Suprapubic skin (tissue), 4 donors: Measurements from ENCODE around the gene FKBP5. TPM values are rescaled to one million over a fixed set of nuclear protein-coding genes. Genes with fewer than 3 reads are reported as not detected.
"Not testable (repeated sequence)": the region's sequence is repeated elsewhere in the genome, so short reads cannot be mapped to it uniquely, and the experiment has no call there.

Source experiments
- DNase-seq, 2 donors: peaks; one replicate each; pipeline ENCODE4 v3.0.0-alpha.2; 2019; ENCODE audit warnings: low spot score in 2 of 2
- H3K27ac ChIP-seq: fragments of 200-600 bp; sonication (generic); one replicate; pipeline ENCODE4 v1.5.1; 2019
- H3K27me3 ChIP-seq: fragments of 200-600 bp; sonication (generic); one replicate; pipeline ENCODE4 v1.5.1; 2019
- H3K36me3 ChIP-seq: fragments of 200-600 bp; sonication (generic); one replicate; pipeline ENCODE4 v1.5.1; 2019
- H3K4me1 ChIP-seq: fragments of 200-600 bp; sonication (generic); one replicate; pipeline ENCODE4 v1.5.1; 2019
- H3K4me3 ChIP-seq: fragments of 200-600 bp; sonication (generic); one replicate; pipeline ENCODE4 v1.5.1; 2019; ENCODE audit warnings: mild to moderate bottlenecking
- H3K9me3 ChIP-seq: fragments of 200-600 bp; sonication (generic); one replicate; pipeline ENCODE4 v1.5.1; 2019
- CTCF ChIP-seq, 2 donors: fragments of 200-600 bp in 1 of 2; fragments of 450-650 bp in 1 of 2; sonication (generic) in 1 of 2; IDR thresholded peaks; one replicate each; pipeline ENCODE4 v1.5.1; 2016 to 2019; ENCODE audit warnings: antibody characterized with exemption in 2 of 2, mild to moderate bottlenecking in 1 of 2, moderate library complexity in 1 of 2
- EP300 ChIP-seq: sonication (generic); formaldehyde crosslinking; IDR thresholded peaks from one replicate; pipeline ENCODE4 v1.6.1; 2017; ENCODE audit warnings: antibody characterized with exemption
- POLR2A ChIP-seq, 2 donors: fragments of 450-650 bp; IDR thresholded peaks; one replicate each; pipeline ENCODE4 v1.6.1; 2017; ENCODE audit warnings: antibody characterized with exemption in 2 of 2, mild to moderate bottlenecking in 2 of 2, moderate library complexity in 2 of 2
- POLR2AphosphoS5 ChIP-seq, 3 donors: sonication (generic); formaldehyde crosslinking; IDR thresholded peaks; one replicate each; pipeline ENCODE4 v1.6.1; 2017; ENCODE audit warnings: antibody characterized with exemption in 3 of 3
- WGBS: methylation state at CpG from one replicate; pipeline ENCODE4 v1.1.5; 2018; 5-methylcytosine and 5-hydroxymethylcytosine counted together
- total RNA-seq, 4 donors: library from RNA; depleted of rRNA; stranded (reverse); fragments of >200 nt; gene quantifications; one replicate each; pipeline ENCODE4 v1.1.0, GENCODE V29; 2016

FKBP5 gene
- total RNA-seq, 4 donors from 2014 or later, result 198 to 321 (median 244) TPM

- H3K9me3 ChIP-seq, result no peaks in the 10 kb centered on the region
- H3K27me3 ChIP-seq, result no peaks in the 10 kb centered on the region
- H3K4me3 ChIP-seq, result no peak overlapping the region
- no peak for DNase-seq
- H3K36me3 ChIP-seq, result no peaks in the 10 kb centered on the region
- no peak overlapping the region for H3K27ac ChIP-seq
- peaks cover 6% of the 10 kb centered on the region for H3K4me1 ChIP-seq
- TF ChIP-seq POLR2A (IDR thresholded peaks at IDR 0.05) (no peak), CTCF (IDR thresholded peaks at IDR 0.05) (no peak), EP300 (no peak), POLR2AphosphoS5 (IDR thresholded peaks at IDR 0.05) (no peak)
Observed at GRCh38 chr6:35708585-35708984, 19.9 kb upstream of the FKBP5 start.

- Histone ChIP-seq H3K27me3 (no peaks in the 10 kb centered on the region), H3K27ac (no peak overlapping the region), H3K36me3 (no peaks in the 10 kb centered on the region), H3K4me1 (peaks cover 6% of the 10 kb centered on the region), H3K4me3 (no peak overlapping the region), H3K9me3 (no peaks in the 10 kb centered on the region)
- DNase-seq, result no peak
- 80% methylated on average over 4 of the region's 4 CpGs for WGBS
- TF ChIP-seq POLR2AphosphoS5 (IDR thresholded peaks at IDR 0.05) (no peak), CTCF (IDR thresholded peaks at IDR 0.05) (no peak), EP300 (no peak), POLR2A (IDR thresholded peaks at IDR 0.05) (no peak)
Observed at GRCh38 chr6:35707714-35708407, 19.1 kb upstream of the FKBP5 start.

- H3K9me3 ChIP-seq, result no peaks in the 10 kb centered on the region
- H3K27ac ChIP-seq, result no peak overlapping the region
- H3K36me3 ChIP-seq, result no peaks in the 10 kb centered on the region
- peaks cover 6% of the 10 kb centered on the region for H3K4me1 ChIP-seq
- DNase-seq, result no peak
- 52% methylated on average over 3 of the region's 3 CpGs for WGBS
- no peaks in the 10 kb centered on the region for H3K27me3 ChIP-seq
- TF ChIP-seq CTCF (IDR thresholded peaks at IDR 0.05) (no peak), POLR2A (IDR thresholded peaks at IDR 0.05) (no peak), EP300 (no peak), POLR2AphosphoS5 (IDR thresholded peaks at IDR 0.05) (no peak)
- H3K4me3 ChIP-seq, result no peak overlapping the region
Observed at GRCh38 chr6:35706468-35706867, 17.8 kb upstream of the FKBP5 start.

- TF ChIP-seq EP300 (no peak), CTCF (IDR thresholded peaks at IDR 0.05) (no peak), POLR2A (IDR thresholded peaks at IDR 0.05) (no peak), POLR2AphosphoS5 (IDR thresholded peaks at IDR 0.05) (no peak)
- H3K27me3 ChIP-seq, result no peaks in the 10 kb centered on the region
- DNase-seq, result no peak
Observed at GRCh38 chr6:35703554-35703953, 14.8 kb upstream of the FKBP5 start.

GRCh38 chr6:35698858-35699257, 10.1 kb upstream of the FKBP5 start:
- TF ChIP-seq EP300 (no peak), POLR2AphosphoS5 (IDR thresholded peaks at IDR 0.05) (no peak), CTCF (IDR thresholded peaks at IDR 0.05) (no peak), POLR2A (IDR thresholded peaks at IDR 0.05) (no peak)

More at GRCh38 chr6:35703554-35703953, 14.8 kb upstream of the FKBP5 start:
- Histone ChIP-seq H3K27ac (no peak overlapping the region), H3K9me3 (no peaks in the 10 kb centered on the region), H3K4me3 (no peak overlapping the region), H3K36me3 (no peaks in the 10 kb centered on the region), H3K4me1 (peaks cover 2% of the 10 kb centered on the region)

GRCh38 chr6:35698430-35698829, 9.7 kb upstream of the FKBP5 start:
- H3K36me3 ChIP-seq, H3K9me3 ChIP-seq, H3K4me1 ChIP-seq, H3K27me3 ChIP-seq, DNase-seq, H3K27ac ChIP-seq, H3K4me3 ChIP-seq: not testable (repeated sequence)
- 83% methylated on average over 7 of the region's 7 CpGs for WGBS

More at GRCh38 chr6:35698858-35699257, 10.1 kb upstream of the FKBP5 start:
- Histone ChIP-seq H3K4me1 (no peaks in the 10 kb centered on the region), H3K9me3 (no peaks in the 10 kb centered on the region), H3K36me3 (no peaks in the 10 kb centered on the region), H3K27ac (no peak overlapping the region), H3K27me3 (no peaks in the 10 kb centered on the region), H3K4me3 (no peak overlapping the region)
- DNase-seq, result no peak
- WGBS, result 78% methylated on average over 3 of the region's 3 CpGs
